B cell (primary cell): ENCODE results near the gene GINS2. TPM values are rescaled to one million over a fixed set of nuclear protein-coding genes. Genes with fewer than 3 reads are reported as not detected.

Experiments used
- ATAC-seq: fragments of 200-7000 bp; cut with Tn5 transposase; one replicate; pipeline ENCODE4 v1.10.0; 2021; ENCODE audit warnings: low read depth, mild to moderate bottlenecking, moderate number of reproducible peaks, moderate library complexity
- CTCF ChIA-PET: fragments of 350-600 bp; sonication (Branson Sonifier 250); formaldehyde crosslinking; loops from one replicate; lab custom pipeline; 2021; ENCODE audit warnings: antibody characterized with exemption, inconsistent platforms; lab: Charles Lee
- POLR2A ChIA-PET: fragments of 350-600 bp; sonication (Branson Sonifier 250); formaldehyde crosslinking; loops from one replicate; lab custom pipeline; 2021; ENCODE audit warnings: antibody characterized with exemption; lab: Charles Lee
- DNase-seq: peaks from one replicate; pipeline ENCODE4 v3.0.0; 2013
- H2AFZ ChIP-seq: 2 replicates; pipeline ENCODE4 v1.6.1; 2012; ENCODE audit warnings: mild to moderate bottlenecking, low read depth, low read length; ENCODE audit not compliant: insufficient read depth, poor library complexity, severe bottlenecking
- H3K27ac ChIP-seq, 2 donors: 1 replicate in 1 of 2; 2 replicates in 1 of 2; pipeline ENCODE4 v1.5.1; 2012 to 2013; ENCODE audit warnings: low read length in 2 of 2, mild to moderate bottlenecking in 2 of 2, moderate library complexity in 1 of 2
- H3K27me3 ChIP-seq, 4 experiments: fragments of 200-600 bp in 1 of 4; sonication (generic) in 1 of 4; replicated peaks in 1 of 4; 1 replicate in 2 of 4; 2 replicates in 2 of 4; pipeline versions ENCODE4 v1.6.1 to v1.7.0; 2013 to 2016; ENCODE audit warnings: low read length in 3 of 4, mild to moderate bottlenecking in 2 of 4, mixed read lengths in 1 of 4, moderate library complexity in 1 of 4; ENCODE audit not compliant: insufficient read depth in 4 of 4, control insufficient read depth in 3 of 4; ENCODE audit errors: control extremely low read depth in 1 of 4
- H3K36me3 ChIP-seq, 2 experiments: replicated peaks in 1 of 2; 1 replicate in 1 of 2; 2 replicates in 1 of 2; pipeline versions ENCODE4 v1.6.1 to v1.7.1; 2013; ENCODE audit warnings: low read length in 1 of 2; ENCODE audit not compliant: insufficient read depth in 2 of 2, control insufficient read depth in 1 of 2; ENCODE audit errors: control extremely low read depth in 1 of 2, extremely low read depth in 1 of 2
- H3K4me1 ChIP-seq, 2 donors: fragments of 200-600 bp in 1 of 2; sonication (generic) in 1 of 2; 1 replicate in 1 of 2; 2 replicates in 1 of 2; pipeline versions ENCODE4 v1.5.1 to v1.6.1; 2013 to 2017; ENCODE audit warnings: low read length in 2 of 2; ENCODE audit not compliant: control insufficient read depth in 2 of 2, insufficient read depth in 2 of 2
- H3K4me2 ChIP-seq: replicated peaks from 2 replicates; pipeline ENCODE3; 2012; ENCODE audit warnings: mild to moderate bottlenecking, low read depth, low read length; ENCODE audit not compliant: poor library complexity, severe bottlenecking
- H3K4me3 ChIP-seq, 5 experiments: fragments of 200-600 bp in 1 of 5; sonication (generic) in 1 of 5; 1 replicate in 3 of 5; 2 replicates in 2 of 5; pipeline versions ENCODE4 v1.5.1 to v1.7.0; 2011 to 2016; ENCODE audit warnings: low read length in 4 of 5, mild to moderate bottlenecking in 4 of 5, low read depth in 2 of 5, control low read depth in 1 of 5, moderate library complexity in 1 of 5; ENCODE audit not compliant: insufficient read depth in 1 of 5; ENCODE audit errors: control extremely low read depth in 1 of 5, extremely low read depth in 1 of 5
- H3K79me2 ChIP-seq: fragments of 200-600 bp; sonication (generic); one replicate; pipeline ENCODE4 v1.6.0; 2016; ENCODE audit warnings: low read length; ENCODE audit not compliant: control insufficient read depth, insufficient read depth
- H3K9ac ChIP-seq: fragments of 200-600 bp; sonication (generic); 2 replicates; pipeline ENCODE4 v1.6.1; 2017; ENCODE audit warnings: mild to moderate bottlenecking, low read length, moderate library complexity
- H3K9me3 ChIP-seq, 3 donors: one replicate each; pipeline versions ENCODE4 v1.6.1 to v1.7.1; 2013; ENCODE audit warnings: low read length in 2 of 3; ENCODE audit not compliant: control insufficient read depth in 2 of 3, insufficient read depth in 1 of 3; ENCODE audit errors: control extremely low read depth in 1 of 3
- H4K20me1 ChIP-seq: 2 replicates; pipeline ENCODE4 v1.6.0; 2012; ENCODE audit warnings: mild to moderate bottlenecking, low read length; ENCODE audit not compliant: insufficient read depth, control insufficient read depth, poor library complexity, severe bottlenecking
- H3K27ac Mint-ChIP-seq: one replicate; pipeline ENCODE4 v1.8.0; 2021; ENCODE audit warnings: mixed read lengths
- H3K27me3 Mint-ChIP-seq: one replicate; pipeline ENCODE4 v1.8.0; 2021; ENCODE audit warnings: mixed read lengths
- H3K4me1 Mint-ChIP-seq: one replicate; pipeline ENCODE4 v1.8.0; 2021; ENCODE audit warnings: mixed read lengths
- H3K4me3 Mint-ChIP-seq: one replicate; pipeline ENCODE4 v1.8.0; 2021; ENCODE audit warnings: mixed read lengths
- H3K9me3 Mint-ChIP-seq: one replicate; pipeline ENCODE4 v1.8.0; 2022; ENCODE audit warnings: mixed read lengths; ENCODE audit not compliant: insufficient read depth
- EZH2 ChIP-seq: IDR thresholded peaks from 2 replicates; pipeline ENCODE4 v1.6.1; 2012; ENCODE audit warnings: borderline replicate concordance, low read depth, mild to moderate bottlenecking, moderate library complexity, low read length; ENCODE audit not compliant: insufficient read depth, poor library complexity, severe bottlenecking
- WGBS: methylation state at CpG from one replicate; pipeline ENCODE4 v1.1.5; 2013; ENCODE audit warnings: missing lambda C conversion rate; ENCODE audit not compliant: insufficient coverage; 5-methylcytosine and 5-hydroxymethylcytosine counted together
- intact Hi-C: fragments of 100-400 bp; cut with micrococcal nuclease; formaldehyde crosslinking; loops from one replicate; pipeline ENCODE4 v1.10.0; 2022
- polyA plus RNA-seq: library from polyadenylated mRNA; depleted of rRNA; stranded (reverse); fragments of >200 nt; gene quantifications from 2 replicates; pipeline ENCODE4 v1.2.3, GENCODE V29; 2012
- total RNA-seq, 2 donors: library from RNA; stranded (reverse); fragments of 120-200 nt in 1 of 2; gene quantifications; 1 replicate in 1 of 2; 2 replicates in 1 of 2; pipeline versions ENCODE4 v1.2.3 to v1.2.4, GENCODE V29; 2013 to 2022
- TF ChIP-seq, protein P1 (sequence below): fragments of 200-600 bp; IDR thresholded peaks from one replicate; pipeline ENCODE4 v1.8.0; 2022; ENCODE audit warnings: antibody characterized with exemption, mild to moderate bottlenecking

Gene GINS2
- total and polyA plus RNA-seq, 2 donors (not counting 1 experiment from before 2014, with no cell fraction given): 0.52 to 4.2 TPM

DNA sequence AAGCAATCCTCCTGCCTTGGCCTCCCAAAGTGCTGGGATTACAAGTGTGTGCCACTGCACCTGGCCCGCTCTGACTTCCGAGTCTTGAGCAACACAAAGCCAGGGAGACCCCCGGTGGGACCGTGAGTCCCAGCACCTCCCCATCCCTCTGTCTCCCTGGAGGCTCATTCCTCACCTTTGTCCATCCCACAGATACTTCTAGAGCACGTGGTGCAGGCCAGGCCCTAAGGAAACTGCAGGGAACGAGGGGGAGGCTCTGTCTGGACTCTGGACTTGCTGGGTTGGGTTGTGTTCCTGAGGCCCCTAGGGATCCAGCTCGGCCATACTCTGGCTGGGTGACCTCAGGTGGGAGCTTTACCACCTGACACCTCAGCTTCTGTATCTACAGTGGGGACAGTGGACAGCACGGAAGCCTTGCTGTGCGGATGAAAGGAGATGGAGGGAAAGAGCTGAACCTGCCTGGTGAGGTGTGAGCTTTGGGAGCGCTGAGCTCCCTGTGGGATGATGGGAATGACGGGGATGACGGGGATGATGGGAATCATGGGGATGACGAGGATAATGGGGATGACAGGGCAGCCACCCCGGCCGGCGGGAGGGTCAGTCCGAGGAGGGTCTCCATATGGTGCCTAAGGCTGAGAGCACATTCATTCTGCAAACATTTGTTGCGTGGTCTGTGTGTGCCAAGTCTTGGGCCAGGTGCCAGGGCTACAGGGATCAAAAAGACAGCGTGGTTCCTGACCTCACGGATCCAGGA is 35.5 kb upstream of the GINS2 start:
- intact Hi-C loops: no loop called here
- H3K27ac Mint-ChIP-seq: peak overlapping the region; percentile 11
- H3K4me3 Mint-ChIP-seq: no peak overlapping the region
- Histone ChIP-seq H3K4me2 (no peak overlapping the region), H3K4me3 (no peak overlapping the region), H3K79me2 (peaks cover 59% of the 10 kb centered on the region), H2AFZ (no peak overlapping the region), H3K27ac (no peak overlapping the region), H3K36me3 (peaks cover 9 to 22% of the 10 kb centered on the region in 2 experiments), H3K9ac (no peak overlapping the region), H3K9me3 (no peaks in the 10 kb centered on the region), H3K27me3 (no peaks in the 10 kb centered on the region), H4K20me1 (peaks cover 70% of the 10 kb centered on the region), H3K4me1 (peaks cover 0 to 1% of the 10 kb centered on the region in 2 donors)
- TF ChIP-seq, protein P1, sequence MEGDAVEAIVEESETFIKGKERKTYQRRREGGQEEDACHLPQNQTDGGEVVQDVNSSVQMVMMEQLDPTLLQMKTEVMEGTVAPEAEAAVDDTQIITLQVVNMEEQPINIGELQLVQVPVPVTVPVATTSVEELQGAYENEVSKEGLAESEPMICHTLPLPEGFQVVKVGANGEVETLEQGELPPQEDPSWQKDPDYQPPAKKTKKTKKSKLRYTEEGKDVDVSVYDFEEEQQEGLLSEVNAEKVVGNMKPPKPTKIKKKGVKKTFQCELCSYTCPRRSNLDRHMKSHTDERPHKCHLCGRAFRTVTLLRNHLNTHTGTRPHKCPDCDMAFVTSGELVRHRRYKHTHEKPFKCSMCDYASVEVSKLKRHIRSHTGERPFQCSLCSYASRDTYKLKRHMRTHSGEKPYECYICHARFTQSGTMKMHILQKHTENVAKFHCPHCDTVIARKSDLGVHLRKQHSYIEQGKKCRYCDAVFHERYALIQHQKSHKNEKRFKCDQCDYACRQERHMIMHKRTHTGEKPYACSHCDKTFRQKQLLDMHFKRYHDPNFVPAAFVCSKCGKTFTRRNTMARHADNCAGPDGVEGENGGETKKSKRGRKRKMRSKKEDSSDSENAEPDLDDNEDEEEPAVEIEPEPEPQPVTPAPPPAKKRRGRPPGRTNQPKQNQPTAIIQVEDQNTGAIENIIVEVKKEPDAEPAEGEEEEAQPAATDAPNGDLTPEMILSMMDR: no peak
- no peak for TF ChIP-seq EZH2
- H3K4me1 Mint-ChIP-seq: peaks cover 2% of the 10 kb centered on the region
- WGBS: 88% methylated on average over 16 of the region's 20 CpGs
- no peaks in the 10 kb centered on the region for H3K9me3 Mint-ChIP-seq
- CTCF ChIA-PET: interaction anchor here (1.5 kb wide), 1 partner anchor 66 kb away, joined by 3 read pairs; no protein-coding TSS in a partner anchor
- H3K27me3 Mint-ChIP-seq: no peaks in the 10 kb centered on the region
- no peak for DNase-seq
- POLR2A ChIA-PET: no interaction called here
- ATAC-seq: no peak
